Stomach smooth muscle (tissue), 2 donors: Measurements from ENCODE around the gene GTF3C6.
"Not testable (repeated sequence)": the region's sequence is repeated elsewhere in the genome, so short reads cannot be mapped to it uniquely, and the experiment has no call there.

ENCODE experiments used
- H3K27ac ChIP-seq: one replicate; pipeline ENCODE4 v1.7.0; 2013; ENCODE audit warnings: mild to moderate bottlenecking, low read length, inconsistent platforms
- H3K27me3 ChIP-seq, 2 donors: one replicate each; pipeline ENCODE4 v1.7.0; 2013; ENCODE audit warnings: low read length in 2 of 2; ENCODE audit not compliant: insufficient read depth in 2 of 2, control insufficient read depth in 1 of 2
- H3K36me3 ChIP-seq, 2 donors: one replicate each; pipeline ENCODE4 v1.7.0; 2013; ENCODE audit warnings: low read length in 2 of 2; ENCODE audit not compliant: control insufficient read depth in 2 of 2, insufficient read depth in 2 of 2
- H3K4me1 ChIP-seq: one replicate; pipeline ENCODE4 v1.7.0; 2013; ENCODE audit warnings: low read length; ENCODE audit not compliant: control insufficient read depth, insufficient read depth
- H3K4me3 ChIP-seq, 2 donors: one replicate each; pipeline ENCODE4 v1.7.0; 2013; ENCODE audit warnings: low read length in 2 of 2
- H3K9ac ChIP-seq, 2 donors: one replicate each; pipeline ENCODE4 v1.7.0; 2013; ENCODE audit warnings: low read length in 2 of 2, mild to moderate bottlenecking in 1 of 2
- H3K9me3 ChIP-seq, 2 donors: one replicate each; pipeline ENCODE4 v1.7.0; 2013; ENCODE audit warnings: low read length in 2 of 2; ENCODE audit not compliant: control insufficient read depth in 2 of 2
- donor health status: healthy.
- donor health status: Pancreatic carcinoma.

GTF3C6 gene

GRCh38 chr6:110950440-110950839 lies 8.1 kb upstream of the GTF3C6 start:
- Histone ChIP-seq H3K9me3 (no peaks in the 10 kb centered on the region), H3K36me3 (no peaks in the 10 kb centered on the region), H3K27me3 (no peaks in the 10 kb centered on the region), H3K4me1 (no peaks in the 10 kb centered on the region), H3K9ac (no peak overlapping the region), H3K4me3 (no peak overlapping the region), H3K27ac (no peak overlapping the region)

- no peak overlapping the region for H3K27ac ChIP-seq
- H3K9ac ChIP-seq: no peak overlapping the region
- H3K4me3 ChIP-seq: no peak overlapping the region
- no peaks in the 10 kb centered on the region for H3K36me3 ChIP-seq
- H3K27me3 ChIP-seq: no peaks in the 10 kb centered on the region
- no peaks in the 10 kb centered on the region for H3K4me1 ChIP-seq
- no peaks in the 10 kb centered on the region for H3K9me3 ChIP-seq
Measured at GRCh38 chr6:110951008-110951407, 7.5 kb upstream of the GTF3C6 start.

- Histone ChIP-seq H3K9ac (no peak overlapping the region), H3K36me3 (no peaks in the 10 kb centered on the region), H3K4me1 (no peaks in the 10 kb centered on the region), H3K9me3 (no peaks in the 10 kb centered on the region), H3K27ac (no peak overlapping the region), H3K27me3 (no peaks in the 10 kb centered on the region), H3K4me3 (no peak overlapping the region)
Measured at GRCh38 chr6:110951986-110952794, 6.3 kb upstream of the GTF3C6 start.

GRCh38 chr6:110953633-110954303 lies 4.7 kb upstream of the GTF3C6 start:
- Histone ChIP-seq H3K4me1 (peaks cover 5% of the 10 kb centered on the region), H3K27me3 (no peaks in the 10 kb centered on the region), H3K4me3 (no peak overlapping the region), H3K36me3 (no peaks in the 10 kb centered on the region), H3K27ac (no peak overlapping the region), H3K9me3 (no peaks in the 10 kb centered on the region), H3K9ac (no peak overlapping the region)

- Histone ChIP-seq H3K27ac (no peak overlapping the region), H3K4me1 (peaks cover 7% of the 10 kb centered on the region), H3K9me3 (no peaks in the 10 kb centered on the region), H3K9ac (no peak overlapping the region), H3K27me3 (no peaks in the 10 kb centered on the region), H3K36me3 (peaks cover 15 to 24% of the 10 kb centered on the region in 2 donors), H3K4me3 (no peak overlapping the region)
Measured at GRCh38 chr6:110960014-110960390, 1.5 kb downstream of the GTF3C6 start.

GRCh38 chr6:110962636-110963035 lies 4.1 kb downstream of the GTF3C6 start:
- H3K4me1 ChIP-seq, H3K9ac ChIP-seq, H3K27ac ChIP-seq, H3K9me3 ChIP-seq, H3K4me3 ChIP-seq, H3K27me3 ChIP-seq: not testable (repeated sequence)
- H3K36me3 ChIP-seq: peaks cover 25 to 29% of the 10 kb centered on the region in 2 donors

- no peak overlapping the region for H3K27ac ChIP-seq
- no peak overlapping the region for H3K9ac ChIP-seq
- no peaks in the 10 kb centered on the region for H3K9me3 ChIP-seq
- H3K36me3 ChIP-seq: peaks cover 20 to 32% of the 10 kb centered on the region in 2 donors
- no peak overlapping the region for H3K4me3 ChIP-seq
- no peaks in the 10 kb centered on the region for H3K27me3 ChIP-seq
- H3K4me1 ChIP-seq: no peaks in the 10 kb centered on the region
Measured at GRCh38 chr6:110965629-110966229, 7.2 kb downstream of the GTF3C6 start.

- H3K9me3 ChIP-seq, H3K4me1 ChIP-seq, H3K9ac ChIP-seq, H3K27ac ChIP-seq, H3K4me3 ChIP-seq, H3K27me3 ChIP-seq: not testable (repeated sequence)
- peaks cover 10 to 14% of the 10 kb centered on the region in 2 donors for H3K36me3 ChIP-seq
Measured at GRCh38 chr6:110968661-110969060, 10.2 kb downstream of the GTF3C6 start.

- H3K4me1 ChIP-seq: no peaks in the 10 kb centered on the region
- H3K27ac ChIP-seq: no peak overlapping the region
- no peak overlapping the region for H3K4me3 ChIP-seq
- H3K27me3 ChIP-seq: no peaks in the 10 kb centered on the region
- peaks cover 3 to 4% of the 10 kb centered on the region in 2 donors for H3K36me3 ChIP-seq
- no peaks in the 10 kb centered on the region for H3K9me3 ChIP-seq
- H3K9ac ChIP-seq: no peak overlapping the region
Measured at GRCh38 chr6:110971468-110971867, 13.0 kb downstream of the GTF3C6 start.

GRCh38 chr6:110976575-110976974 lies 18.1 kb downstream of the GTF3C6 start:
- Histone ChIP-seq H3K4me3 (no peak overlapping the region), H3K9me3 (no peaks in the 10 kb centered on the region), H3K27ac (no peak overlapping the region), H3K27me3 (no peaks in the 10 kb centered on the region), H3K36me3 (no peaks in the 10 kb centered on the region), H3K9ac (no peak overlapping the region), H3K4me1 (no peaks in the 10 kb centered on the region)
